Osteoblast (primary cell): ENCODE data around the gene SLC38A10. TPM values are rescaled to one million over a fixed set of nuclear protein-coding genes. Genes with fewer than 3 reads are reported as not detected.

Source experiments
- DNase-seq: peaks from one replicate; pipeline ENCODE4 v3.0.0; 2011; ENCODE audit warnings: low spot score, mixed read lengths; ENCODE audit not compliant: insufficient read length; ENCODE audit errors: missing footprints
- H2AFZ ChIP-seq: 2 replicates; pipeline ENCODE4 v1.6.0; 2011; ENCODE audit warnings: mild to moderate bottlenecking, low read length
- H3K27ac ChIP-seq: 2 replicates; pipeline ENCODE4 v1.5.1; 2011; ENCODE audit warnings: mild to moderate bottlenecking, low read depth, low read length, moderate library complexity
- H3K27me3 ChIP-seq: 2 replicates; pipeline ENCODE4 v1.6.0; 2012; ENCODE audit warnings: mild to moderate bottlenecking, control low read depth, inconsistent platforms, low read length, moderate library complexity; ENCODE audit not compliant: insufficient read depth
- H3K36me3 ChIP-seq: 2 replicates; pipeline ENCODE4 v1.5.1; 2011; ENCODE audit warnings: mild to moderate bottlenecking, low read length, control low read depth, moderate library complexity; ENCODE audit not compliant: insufficient read depth
- H3K4me1 ChIP-seq: 2 replicates; pipeline ENCODE4 v1.5.1; 2011; ENCODE audit warnings: mild to moderate bottlenecking, low read length, control low read depth, moderate library complexity; ENCODE audit not compliant: insufficient read depth
- H3K4me2 ChIP-seq: 2 replicates; pipeline ENCODE4 v1.6.0; 2011; ENCODE audit warnings: mild to moderate bottlenecking, low read length; ENCODE audit not compliant: insufficient read depth
- H3K4me3 ChIP-seq: fragments of 200-600 bp; sonication (generic); 3 replicates; pipeline ENCODE4 v1.5.1; 2012; ENCODE audit warnings: mild to moderate bottlenecking, low read length, inconsistent platforms; ENCODE audit not compliant: insufficient read depth
- H3K79me2 ChIP-seq: 2 replicates; pipeline ENCODE4 v1.6.0; 2012; ENCODE audit warnings: mild to moderate bottlenecking, low read length, control low read depth, inconsistent platforms; ENCODE audit not compliant: insufficient read depth
- H3K9me3 ChIP-seq: 2 replicates; pipeline ENCODE4 v1.5.1; 2011; ENCODE audit warnings: low read depth, low read length, control low read depth
- H4K20me1 ChIP-seq: 2 replicates; pipeline ENCODE4 v1.6.0; 2012; ENCODE audit warnings: mild to moderate bottlenecking, low read length, control low read depth; ENCODE audit not compliant: insufficient read depth
- CTCF ChIP-seq: IDR thresholded peaks from 2 replicates; pipeline ENCODE4 v1.5.1; 2011; ENCODE audit warnings: mild to moderate bottlenecking, low read depth, low read length, moderate library complexity; ENCODE audit errors: extremely low read depth
- total RNA-seq: library from RNA; depleted of rRNA; stranded (reverse); fragments of >200 nt; gene quantifications from 2 replicates; pipeline ENCODE4 v1.2.3, GENCODE V29; 2012

The SLC38A10 gene
- total RNA-seq, 1 donor = 92.6 TPM

GRCh38 chr17:81239714-81240555, 55.2 kb downstream of the SLC38A10 start:
- DNase-seq = peak; percentile 90
- no peak for TF ChIP-seq CTCF
- H2AFZ ChIP-seq = peak overlapping the region; percentile 68
- peak overlapping the region; percentile 94 for H3K4me3 ChIP-seq
- peaks cover 72% of the 10 kb centered on the region for H3K79me2 ChIP-seq
- peak overlapping the region; percentile 75 for H3K27ac ChIP-seq
- H3K36me3 ChIP-seq = peaks cover 8% of the 10 kb centered on the region
- H4K20me1 ChIP-seq = peaks cover 44% of the 10 kb centered on the region
- peak overlapping the region; percentile 95 for H3K4me2 ChIP-seq
- peaks cover 23% of the 10 kb centered on the region for H3K4me1 ChIP-seq
- no peaks in the 10 kb centered on the region for H3K27me3 ChIP-seq
- H3K9me3 ChIP-seq = no peaks in the 10 kb centered on the region

GRCh38 chr17:81238815-81239713, 56.0 kb downstream of the SLC38A10 start, which contains the start of the genes NDUFAF8 and TEPSIN:
Gene NDUFAF8, plus strand, starts transcription at chr17:81239318. Its CDS starts 46 bp downstream, at chr17:81239364.
Gene TEPSIN, minus strand, starts transcription at chr17:81239055. Its CDS starts 22 bp downstream, at chr17:81239033.
- H2AFZ ChIP-seq = peak within 1 kb of the TSS; percentile 68
- DNase-seq = peak; percentile 100
- peaks cover 16% of the 10 kb centered on the region for H3K4me1 ChIP-seq
- TF ChIP-seq CTCF = no peak
- H3K36me3 ChIP-seq = peaks cover 8% of the 10 kb centered on the region
- H3K79me2 ChIP-seq = peaks cover 71% of the 10 kb centered on the region
- H3K4me2 ChIP-seq = peak within 1 kb of the TSS; percentile 95
- H3K27me3 ChIP-seq = no peaks in the 10 kb centered on the region
- H3K27ac ChIP-seq = peak within 1 kb of the TSS; percentile 75
- H4K20me1 ChIP-seq = peaks cover 36% of the 10 kb centered on the region
- H3K9me3 ChIP-seq = no peaks in the 10 kb centered on the region
- peak within 1 kb of the TSS; percentile 94 for H3K4me3 ChIP-seq

GRCh38 chr17:81238490-81238814, 56.7 kb downstream of the SLC38A10 start:
- Histone ChIP-seq H3K27ac (peak overlapping the region; percentile 48), H3K4me3 (peak overlapping the region; percentile 94), H4K20me1 (peaks cover 36% of the 10 kb centered on the region), H3K36me3 (peaks cover 8% of the 10 kb centered on the region), H3K79me2 (peaks cover 71% of the 10 kb centered on the region), H3K4me1 (peaks cover 16% of the 10 kb centered on the region), H3K4me2 (peak overlapping the region; percentile 87), H2AFZ (peak overlapping the region; percentile 66), H3K27me3 (no peaks in the 10 kb centered on the region), H3K9me3 (no peaks in the 10 kb centered on the region)
- no peak for TF ChIP-seq CTCF
- peak; percentile 91 for DNase-seq
